ENCODE measurements around the gene CCR8.

CCR8 gene

GRCh38 chr3:39376959-39377634 lies 47.6 kb downstream of the CCR8 start:
- TF ChIP-seq ZNF148 (tag by site-specific recombination; IDR thresholded peaks at IDR 0.05; ENCODE audit: borderline replicate concordance) (no peak), IKZF3 (tag by site-specific recombination; IDR thresholded peaks at IDR 0.05) (no peak), KLF17 (tag by site-specific recombination; IDR thresholded peaks at IDR 0.05) (no peak), HOXA7 (CRISPR knock-in tag; IDR thresholded peaks at IDR 0.05; ENCODE audit: borderline replicate concordance) (no peak), MEIS1 (CRISPR knock-in tag; IDR thresholded peaks at IDR 0.05; ENCODE audit: borderline replicate concordance) (no peak), GLI2 (tag by site-specific recombination; IDR thresholded peaks at IDR 0.05; ENCODE audit: borderline replicate concordance, low read depth) (no peak), HOXC10 (CRISPR knock-in tag; IDR thresholded peaks at IDR 0.05) (no peak), ZFP69B (tag by site-specific recombination; IDR thresholded peaks at IDR 0.05) (no peak)
- H3K27ac ChIP-seq (ENCODE audit: extremely low read depth, low read depth, low read length) = no peak overlapping the region
- CTCF ChIA-PET = interaction anchor here (0.7 to 1.9 kb wide), 4 partner anchors 30 to 199 kb away, joined by 3 to 5 read pairs (median 3); no protein-coding TSS in a partner anchor
- no peak overlapping the region for H3K4me3 ChIP-seq (ENCODE audit: low read depth, low read length)
- H3K9me3 ChIP-seq (ENCODE audit: control insufficient read depth, insufficient read depth, low read depth, low read length) = no peaks in the 10 kb centered on the region
- H3K36me3 ChIP-seq (ENCODE audit: control insufficient read depth in 2 of 2, insufficient read depth in 1 of 2, low read length in 2 of 2) = no peaks in the 10 kb centered on the region
- POLR2A ChIA-PET = interaction anchor here (1.2 kb wide), 1 partner anchor 85 kb away, joined by 3 read pairs; no protein-coding TSS in a partner anchor
- H3K4me1 ChIP-seq (ENCODE audit: control insufficient read depth, insufficient read depth, low read length) = no peaks in the 10 kb centered on the region

GRCh38 chr3:39378088-39378487 lies 48.6 kb downstream of the CCR8 start:
- CTCF ChIA-PET = interaction anchor here (0.6 to 2.0 kb wide), 15 partner anchors 9 to 395 kb away, joined by 3 to 7 read pairs (median 3); partner anchors contain the start of gene RPSA
- Histone ChIP-seq H3K9me3 (ENCODE audit: control insufficient read depth, insufficient read depth, low read depth, low read length) (no peaks in the 10 kb centered on the region), H3K36me3 (ENCODE audit: control insufficient read depth in 2 of 2, insufficient read depth in 1 of 2, low read length in 2 of 2) (no peaks in the 10 kb centered on the region), H3K4me1 (ENCODE audit: control insufficient read depth, insufficient read depth, low read length) (no peaks in the 10 kb centered on the region), H3K4me3 (ENCODE audit: low read depth, low read length) (no peak overlapping the region), H3K27ac (ENCODE audit: extremely low read depth, low read depth, low read length) (no peak overlapping the region)
- POLR2A ChIA-PET = interaction anchor here (1.2 kb wide), 1 partner anchor 86 kb away, joined by 3 read pairs; no protein-coding TSS in a partner anchor
- TF ChIP-seq ZNF677 (tag by site-specific recombination; IDR thresholded peaks at IDR 0.05) = no peak
- no peak for TF ChIP-seq KLF7 (tag by site-specific recombination; IDR thresholded peaks at IDR 0.05; ENCODE audit: borderline replicate concordance)
- TF ChIP-seq CTCF (tag by site-specific recombination; IDR thresholded peaks at IDR 0.05) = peak; percentile 48; the same call in 1 of the 2 replicates
- TF ChIP-seq ZNF785 (tag by site-specific recombination; IDR thresholded peaks at IDR 0.05) = no peak
- no peak for TF ChIP-seq PBX3 (CRISPR knock-in tag; IDR thresholded peaks at IDR 0.05)
- TF ChIP-seq ZBTB7A (tag by site-specific recombination; IDR thresholded peaks at IDR 0.05; ENCODE audit: low read depth) = no peak
- no peak for TF ChIP-seq BCL11B (tag by site-specific recombination; IDR thresholded peaks at IDR 0.05; ENCODE audit: low read depth)
- no peak for TF ChIP-seq ZNF704 (tag by site-specific recombination; IDR thresholded peaks at IDR 0.05)
- TF ChIP-seq ZNF266 (tag by site-specific recombination; IDR thresholded peaks at IDR 0.05; ENCODE audit: low read depth) = no peak
- peak; percentile 59 for TF ChIP-seq ZNF654 (tag by site-specific recombination; IDR thresholded peaks at IDR 0.05; ENCODE audit: low read depth)
- TF ChIP-seq ZNF175 (tag by site-specific recombination; IDR thresholded peaks at IDR 0.05) = no peak
- peak; percentile 66 for TF ChIP-seq SCRT2 (tag by site-specific recombination; IDR thresholded peaks at IDR 0.05)
- no peak for TF ChIP-seq ZNF488 (tag by site-specific recombination; IDR thresholded peaks at IDR 0.05)
- TF ChIP-seq KLF1 (tag by site-specific recombination; IDR thresholded peaks at IDR 0.05) = no peak
- TF ChIP-seq ZNF354C (tag by site-specific recombination; IDR thresholded peaks at IDR 0.05; ENCODE audit: borderline replicate concordance, low read depth) = no peak
- no peak for TF ChIP-seq ZBTB21 (tag by site-specific recombination; IDR thresholded peaks at IDR 0.05)

All from HEK293 (cell line).